GM19324 (cell line): ENCODE results near the gene TBXA2R.
A peak's percentile ranks its signal among the peaks of the same experiment; 100 is the strongest.

Source experiments
- ATAC-seq: cut with Tn5 transposase; IDR thresholded peaks from one replicate; pipeline ENCODE4 v1.9.1; 2021; ENCODE audit warnings: mild to moderate bottlenecking, moderate library complexity; ENCODE audit not compliant: unreplicated experiment, low FRiP score

The TBXA2R gene

GRCh38 chr19:3563709-3564524 is 42.8 kb downstream of the TBXA2R start:
- ATAC-seq: no peak

DNA sequence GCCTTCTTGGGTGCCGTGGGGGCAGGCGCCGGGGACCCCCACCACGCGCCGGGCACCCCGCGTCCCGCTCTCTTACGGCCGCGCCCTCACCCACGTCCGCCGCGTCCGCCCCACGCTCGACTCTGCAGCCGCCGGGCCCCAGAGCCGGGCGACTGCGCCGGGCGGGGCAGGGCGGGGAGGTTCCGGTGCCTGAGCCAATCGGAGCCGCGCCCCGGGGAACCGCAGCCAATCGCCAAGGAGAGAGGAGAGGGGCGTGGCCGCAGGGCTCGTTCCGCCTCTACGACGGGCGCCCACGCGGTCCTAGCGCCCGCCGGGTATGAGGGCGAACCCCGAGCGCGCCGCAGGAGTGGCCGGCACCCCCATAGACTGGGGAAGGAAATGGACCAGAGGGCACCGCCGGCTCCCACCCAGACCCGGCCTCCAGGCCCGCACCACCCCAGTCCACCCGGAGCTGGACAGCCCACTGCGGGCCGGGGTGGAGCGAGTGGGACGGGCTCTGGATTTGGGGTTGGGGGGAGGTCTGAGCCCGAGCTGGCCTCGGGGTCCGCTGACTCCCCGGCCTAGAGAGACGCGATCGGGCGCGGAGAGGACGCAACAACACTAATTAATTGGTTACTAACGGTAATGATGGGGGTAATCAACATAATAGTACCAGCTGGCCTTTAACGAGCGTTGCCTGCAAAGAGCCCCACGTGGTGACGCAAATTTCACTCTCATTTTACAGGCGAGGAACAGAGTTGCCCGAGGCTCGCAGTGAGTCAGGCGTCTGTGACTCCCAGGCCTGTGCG is 49.0 kb downstream of the TBXA2R start, which contains the start of gene MFSD12:
Gene MFSD12 (minus strand): TSS at position 126 of the 788 bp plus-strand sequence. CDS start 183 bp downstream, outside the sequence.
- ATAC-seq: peak; percentile 91

DNA sequence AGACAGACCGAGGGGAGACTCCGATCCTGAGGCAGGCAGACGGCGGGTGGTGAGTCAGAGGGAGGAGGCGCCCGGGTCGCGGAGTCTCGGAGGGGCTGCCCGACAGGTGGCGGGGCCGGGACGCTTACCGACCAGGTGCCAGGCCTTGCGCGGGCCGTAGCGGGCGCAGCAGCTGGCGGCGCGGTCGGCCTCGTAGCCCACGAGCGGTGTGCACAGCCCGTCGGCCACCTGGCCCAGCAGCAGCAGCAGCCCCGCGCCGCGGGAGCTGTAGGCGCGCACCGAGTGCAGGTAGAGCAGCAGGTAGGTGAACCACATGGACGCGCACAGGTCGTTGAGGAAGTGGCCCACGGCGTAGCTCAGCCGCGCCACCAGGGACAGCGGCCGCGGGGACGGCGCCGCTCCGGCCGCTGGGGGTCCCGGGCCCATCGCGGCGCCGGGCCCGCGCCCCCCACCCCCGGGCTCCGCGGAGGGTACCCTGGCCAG is 49.7 kb downstream of the TBXA2R start:
- ATAC-seq: peak; percentile 5

DNA sequence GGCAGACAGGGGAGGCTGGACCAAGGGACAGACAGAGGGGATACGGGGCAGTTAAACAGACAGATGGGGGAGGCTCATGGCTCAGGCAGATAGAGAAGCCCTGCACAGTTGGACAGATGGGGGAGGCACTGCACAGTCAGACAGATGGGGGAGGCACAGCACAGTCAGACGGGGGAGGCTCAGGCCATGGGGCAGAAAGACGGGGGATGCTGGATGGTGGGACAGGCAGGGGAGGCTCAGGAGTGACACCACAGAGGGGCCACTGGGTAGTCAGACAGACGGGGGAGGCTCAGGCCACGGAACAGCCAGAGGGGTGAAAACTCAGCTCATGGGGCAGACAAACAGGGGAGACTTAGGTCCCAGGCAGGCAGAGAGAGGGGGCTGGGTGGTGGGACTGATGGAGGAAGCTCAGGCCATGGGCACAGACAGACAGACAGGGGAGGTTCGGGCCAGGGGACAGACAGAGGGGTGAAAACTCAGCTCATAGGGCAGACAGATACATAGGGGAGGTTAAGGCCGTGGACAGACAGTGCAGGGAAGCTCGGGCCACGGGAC is 50.2 kb downstream of the TBXA2R start:
- no peak for ATAC-seq

- ATAC-seq: no peak
Measured at GRCh38 chr19:3555653-3556422, 50.8 kb downstream of the TBXA2R start.

DNA sequence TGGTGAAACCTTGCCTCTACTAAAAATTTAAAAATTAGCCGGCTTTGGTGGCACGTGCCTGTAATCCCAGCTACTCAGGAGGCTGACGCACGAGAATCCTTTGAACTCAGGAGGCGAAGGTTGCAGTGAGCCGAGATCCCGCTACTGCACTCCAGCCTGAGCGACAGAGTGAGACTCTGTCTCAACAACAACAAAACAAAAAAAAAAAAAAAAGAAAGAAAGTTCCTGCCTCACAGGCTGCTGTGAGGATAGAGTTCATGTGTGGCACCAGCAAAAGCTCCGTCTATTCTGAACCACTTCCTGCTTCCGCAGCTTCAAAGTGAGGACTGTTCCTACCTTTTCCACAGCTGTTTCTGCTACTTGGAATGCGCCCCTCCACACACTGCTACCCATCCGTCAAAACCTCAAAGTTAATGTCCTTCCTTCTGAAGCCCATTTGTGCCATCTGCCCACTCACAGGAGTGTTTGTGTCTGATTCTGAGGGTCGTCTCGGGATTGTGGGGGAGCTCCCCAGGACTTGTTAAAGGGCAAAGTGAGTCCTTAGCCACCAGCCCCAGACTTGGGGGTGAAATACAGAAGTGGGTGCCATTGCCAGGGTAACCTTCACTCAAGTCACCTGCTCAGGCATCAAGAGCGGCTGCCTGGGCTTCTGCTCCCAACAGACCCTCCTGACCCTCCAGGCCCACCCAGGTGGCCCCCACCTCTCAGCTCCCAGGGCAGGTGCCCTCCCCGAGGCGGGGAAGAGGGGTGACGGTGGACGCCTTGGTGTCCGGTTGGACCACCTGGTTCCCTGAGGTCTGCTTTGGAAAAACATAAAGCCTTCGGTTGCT is 52.2 kb downstream of the TBXA2R start:
- no peak for ATAC-seq

- no peak for ATAC-seq
Measured at GRCh38 chr19:3551792-3552095, 54.9 kb downstream of the TBXA2R start.

DNA sequence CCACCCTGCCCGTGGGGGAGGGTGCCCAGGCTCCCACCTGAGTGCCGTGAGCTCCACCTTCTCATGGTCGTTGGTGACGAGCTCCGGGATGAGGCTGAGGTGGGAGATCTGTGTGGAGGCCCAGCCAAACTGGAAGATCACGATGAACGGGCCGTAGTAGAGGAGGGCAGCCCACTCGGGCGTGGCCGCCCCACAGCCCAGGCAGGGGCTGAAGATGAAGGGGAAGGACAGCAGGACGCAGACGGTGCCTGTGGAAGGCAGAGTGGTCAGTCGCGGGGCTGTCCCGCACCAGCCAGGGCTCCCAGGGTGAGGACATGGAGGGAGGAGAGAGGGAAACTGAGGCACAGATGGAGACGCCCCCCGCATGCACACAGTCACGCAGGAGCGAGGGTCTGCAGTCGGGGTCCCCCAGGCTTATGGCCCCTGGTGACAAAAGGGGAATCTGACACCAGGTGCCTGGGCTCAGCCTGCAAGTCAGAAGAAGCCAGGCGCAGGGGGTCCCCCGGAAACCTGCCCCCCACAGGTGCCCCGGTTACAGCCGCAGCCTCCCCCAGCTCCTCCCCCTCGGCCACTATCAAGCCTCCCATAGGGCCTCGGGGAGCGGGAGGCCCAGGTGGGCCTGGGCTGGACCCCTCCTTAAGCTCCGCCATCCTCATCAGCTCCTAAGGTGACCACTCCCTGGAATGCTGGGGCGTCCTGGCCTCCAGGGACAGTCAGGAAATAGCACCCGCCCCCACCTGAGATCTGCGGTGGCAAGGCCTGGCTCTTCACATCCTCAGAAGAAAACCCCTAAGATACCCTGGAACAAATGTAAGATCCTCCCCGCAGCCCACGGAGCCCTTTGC is 55.5 kb downstream of the TBXA2R start:
- no peak for ATAC-seq

DNA sequence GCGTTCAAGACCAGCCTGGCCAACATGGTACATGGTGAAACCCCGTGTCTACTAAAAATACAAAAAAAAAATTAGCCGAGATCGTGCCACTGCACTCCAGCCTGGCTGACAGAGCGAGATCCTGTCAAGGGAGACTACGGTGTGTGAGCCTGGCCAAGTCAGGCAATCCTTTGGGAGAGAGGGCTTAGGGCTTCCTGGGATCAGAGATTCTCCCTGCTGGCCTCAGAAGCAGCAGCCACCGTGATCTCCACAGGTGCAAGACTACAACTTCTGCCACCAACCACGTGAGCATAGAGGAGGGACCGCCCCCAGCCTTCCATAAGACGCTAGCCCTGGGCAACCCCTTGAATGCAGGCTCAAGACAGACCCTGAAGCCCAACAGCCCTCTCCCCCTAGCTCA is 56.9 kb downstream of the TBXA2R start:
- no peak for ATAC-seq

GRCh38 chr19:3548606-3549005 is 58.1 kb downstream of the TBXA2R start:
- ATAC-seq: no peak

GRCh38 chr19:3547767-3548282 is 58.9 kb downstream of the TBXA2R start:
- no peak for ATAC-seq

- no peak for ATAC-seq
Measured at GRCh38 chr19:3547301-3547731, 59.4 kb downstream of the TBXA2R start.

DNA sequence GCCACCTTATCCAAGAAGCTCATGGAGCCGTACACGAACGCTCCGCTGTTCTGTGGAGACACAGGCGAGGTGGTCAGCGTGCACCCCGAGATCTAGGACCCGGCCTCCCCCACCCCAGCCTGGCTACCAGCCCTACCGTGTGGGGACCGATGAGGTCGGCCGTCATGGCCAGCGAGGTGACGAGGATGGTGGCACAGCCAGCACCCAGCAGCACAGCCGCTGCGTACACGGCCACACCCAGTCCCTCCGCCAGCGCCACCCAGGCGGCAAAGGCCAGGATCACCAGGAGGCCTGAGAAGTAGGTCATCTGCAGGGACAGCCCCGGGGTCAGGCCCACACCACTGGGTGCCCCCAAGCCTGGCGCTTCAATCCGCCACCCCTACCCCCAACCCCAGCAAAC is 60.6 kb downstream of the TBXA2R start:
- no peak for ATAC-seq

DNA sequence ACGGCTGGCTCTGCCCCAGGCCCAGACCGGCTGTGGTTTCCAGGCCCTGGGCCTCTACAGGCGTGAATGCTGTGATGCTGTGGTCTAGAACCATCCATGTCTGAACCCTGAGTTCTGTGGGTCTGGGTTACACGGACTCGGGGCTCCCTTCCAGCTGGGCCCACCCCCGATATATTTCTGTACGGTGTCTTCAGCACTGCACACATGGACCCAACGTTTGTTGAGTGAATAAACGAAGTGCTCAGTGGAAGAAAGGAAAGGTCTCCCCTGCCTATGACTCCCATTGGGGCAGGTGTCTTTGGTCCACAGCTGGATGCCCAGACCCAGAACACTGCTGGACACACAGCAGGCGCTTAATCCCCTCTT is 61.0 kb downstream of the TBXA2R start:
- no peak for ATAC-seq

DNA sequence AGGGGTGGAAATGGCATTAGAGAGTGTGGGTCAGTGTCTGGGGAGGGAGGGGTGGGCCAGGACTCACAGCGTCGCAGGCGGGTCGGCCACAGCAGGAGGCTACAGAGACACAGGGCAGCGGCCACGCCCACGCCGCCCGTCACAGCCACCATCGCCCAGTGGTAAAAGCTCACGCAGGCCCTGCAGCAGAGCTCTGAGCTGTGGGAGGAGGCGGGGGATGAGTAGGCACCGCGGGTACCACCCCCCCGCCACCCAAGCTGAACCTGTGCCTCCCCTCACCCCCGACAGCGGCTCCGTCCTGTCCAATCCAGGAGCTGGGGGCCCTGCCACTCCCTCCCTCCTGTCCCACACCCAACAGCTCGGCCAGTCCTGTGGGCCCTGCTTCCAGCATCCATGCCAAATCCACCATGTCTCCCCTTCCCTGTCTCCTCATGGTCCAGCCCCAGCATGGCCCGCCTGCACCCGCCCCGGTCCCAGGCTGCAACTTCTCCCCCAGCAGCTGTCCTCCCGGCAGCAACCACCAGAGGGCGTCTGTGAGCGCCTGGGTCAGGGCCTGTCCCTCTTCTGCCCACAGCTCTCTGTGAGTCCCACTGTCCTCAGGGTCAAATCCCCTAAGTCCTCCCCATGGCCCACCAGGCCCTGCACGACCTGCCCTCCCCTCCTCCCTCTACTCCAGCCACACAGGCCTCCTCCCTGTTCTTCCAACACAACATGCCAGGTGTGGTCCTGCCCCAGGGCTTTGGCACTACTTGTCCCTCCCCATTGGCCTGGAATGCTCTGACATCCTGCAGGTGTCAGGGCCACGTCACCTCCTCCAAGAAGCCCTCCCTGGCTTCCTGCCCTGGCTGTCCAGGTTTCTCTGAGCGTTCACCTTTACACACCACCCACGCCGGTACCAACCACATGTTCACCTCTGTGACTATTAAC is 61.7 kb downstream of the TBXA2R start:
- ATAC-seq: no peak
